Activated T-cell treated with anti-CD3 and anti-CD28 coated beads for 4 hours (primary cell): ENCODE data around the gene RGL3.
A peak's percentile ranks its signal among the peaks of the same experiment; 100 is the strongest.
"Not testable (repeated sequence)": the region's sequence is repeated elsewhere in the genome, so short reads cannot be mapped to it uniquely, and the experiment has no call there.

Experiments
- DNase-seq: peaks from one replicate; pipeline ENCODE4 v3.0.0-alpha.2; 2020

The RGL3 gene

GRCh38 chr19:11379857-11380350, 39.2 kb downstream of the RGL3 start:
- no peak for DNase-seq

GRCh38 chr19:11379269-11379845, 39.8 kb downstream of the RGL3 start:
- not testable (repeated sequence) for DNase-seq

- no peak for DNase-seq
These were observed 40.6 kb downstream of the RGL3 start for GRCh38 chr19:11378319-11379189.

GRCh38 chr19:11377756-11378155, 41.4 kb downstream of the RGL3 start:
- DNase-seq, result no peak

- DNase-seq, result no peak
These were observed 41.9 kb downstream of the RGL3 start for GRCh38 chr19:11377237-11377636.

- DNase-seq, result peak; percentile 38
These were observed 43.8 kb downstream of the RGL3 start for GRCh38 chr19:11375143-11375948.

- peak; percentile 94 for DNase-seq
These were observed 44.5 kb downstream of the RGL3 start, which contains the start of gene SWSAP1 for GRCh38 chr19:11374433-11375142. Gene SWSAP1, plus strand, starts transcription at chr19:11374666. Its CDS starts 15 bp downstream, at chr19:11374681.

GRCh38 chr19:11373885-11374432, 45.2 kb downstream of the RGL3 start:
- DNase-seq, result no peak

- DNase-seq, result no peak
These were observed 45.8 kb downstream of the RGL3 start for GRCh38 chr19:11373166-11373884.

GRCh38 chr19:11370744-11371143, 48.4 kb downstream of the RGL3 start:
- DNase-seq, result no peak

GRCh38 chr19:11367528-11367927, 51.6 kb downstream of the RGL3 start:
- no peak for DNase-seq

- no peak for DNase-seq
These were observed 53.5 kb downstream of the RGL3 start for GRCh38 chr19:11365557-11366117.

- no peak for DNase-seq
These were observed 54.2 kb downstream of the RGL3 start for GRCh38 chr19:11364935-11365334.

GRCh38 chr19:11364296-11364904, 54.7 kb downstream of the RGL3 start:
- no peak for DNase-seq

- DNase-seq, result no peak
These were observed 55.2 kb downstream of the RGL3 start for GRCh38 chr19:11363881-11364280.

- DNase-seq, result no peak
These were observed 57.1 kb downstream of the RGL3 start for GRCh38 chr19:11361771-11362731.

GRCh38 chr19:11361037-11361770, 57.9 kb downstream of the RGL3 start:
- DNase-seq, result no peak

- DNase-seq, result no peak
These were observed 59.7 kb downstream of the RGL3 start for GRCh38 chr19:11359421-11359820.
